Parathyroid adenoma (tissue), 2 donors: ENCODE results near the gene CACNG5.

ENCODE experiments used
- H2AFZ ChIP-seq: fragments of 300-600 bp; sonication (generic); one replicate; pipeline ENCODE4 v1.7.0; 2017; ENCODE audit warnings: antibody characterized with exemption, mild to moderate bottlenecking
- H3K27ac ChIP-seq: fragments of 300-600 bp; sonication (generic); one replicate; pipeline ENCODE4 v1.7.0; 2017
- H3K27me3 ChIP-seq: fragments of 300-600 bp; sonication (generic); one replicate; pipeline ENCODE4 v1.7.0; 2017; ENCODE audit warnings: low read length; ENCODE audit not compliant: control insufficient read depth, insufficient read depth
- H3K36me3 ChIP-seq: fragments of 300-600 bp; sonication (generic); one replicate; pipeline ENCODE4 v1.7.0; 2017; ENCODE audit warnings: low read length; ENCODE audit not compliant: control insufficient read depth, insufficient read depth
- H3K4me1 ChIP-seq: fragments of 300-600 bp; sonication (generic); one replicate; pipeline ENCODE4 v1.7.0; 2017; ENCODE audit warnings: control low read depth
- H3K4me2 ChIP-seq: fragments of 300-600 bp; sonication (generic); one replicate; pipeline ENCODE4 v1.7.0; 2017; ENCODE audit warnings: low read length
- H3K4me3 ChIP-seq: fragments of 300-600 bp; sonication (generic); one replicate; pipeline ENCODE4 v1.7.0; 2017; ENCODE audit warnings: low read depth, low read length
- H3K79me2 ChIP-seq: fragments of 300-600 bp; sonication (generic); one replicate; pipeline ENCODE4 v1.7.0; 2017; ENCODE audit warnings: control low read depth
- H3K9ac ChIP-seq: fragments of 300-600 bp; sonication (generic); one replicate; pipeline ENCODE4 v1.7.0; 2017; ENCODE audit warnings: mild to moderate bottlenecking
- H3K9me3 ChIP-seq: fragments of 300-600 bp; sonication (generic); one replicate; pipeline ENCODE4 v1.7.0; 2017; ENCODE audit warnings: low read length; ENCODE audit not compliant: control insufficient read depth
- TF ChIP-seq, protein P1 (sequence below): fragments of 300-600 bp; sonication (generic); IDR thresholded peaks from one replicate; pipeline ENCODE4 v1.7.0; 2017; ENCODE audit warnings: antibody characterized with exemption, mild to moderate bottlenecking
- donor health status: primary hyperparathyroidism.

The CACNG5 gene

DNA sequence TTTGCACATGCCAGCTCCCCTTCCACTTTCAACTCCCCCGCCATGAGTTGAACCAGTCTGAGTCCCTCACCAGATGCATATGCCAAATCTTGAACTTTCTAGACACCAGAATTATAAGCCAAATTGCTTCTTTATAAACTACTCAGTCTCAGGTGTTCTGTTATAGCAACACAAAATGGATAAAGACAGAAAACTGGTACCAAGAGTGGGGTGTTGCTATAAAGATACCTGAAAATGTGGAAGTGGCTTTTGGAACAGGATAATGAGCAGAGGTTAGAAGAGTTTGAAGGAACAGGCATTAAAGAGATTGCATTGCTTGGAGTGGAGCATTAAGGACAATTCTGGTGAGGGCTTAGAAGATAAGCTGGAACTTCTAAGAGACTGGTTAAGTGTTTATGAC is 17.2 kb upstream of the CACNG5 start:
- H3K4me3 ChIP-seq, result no peak overlapping the region

DNA sequence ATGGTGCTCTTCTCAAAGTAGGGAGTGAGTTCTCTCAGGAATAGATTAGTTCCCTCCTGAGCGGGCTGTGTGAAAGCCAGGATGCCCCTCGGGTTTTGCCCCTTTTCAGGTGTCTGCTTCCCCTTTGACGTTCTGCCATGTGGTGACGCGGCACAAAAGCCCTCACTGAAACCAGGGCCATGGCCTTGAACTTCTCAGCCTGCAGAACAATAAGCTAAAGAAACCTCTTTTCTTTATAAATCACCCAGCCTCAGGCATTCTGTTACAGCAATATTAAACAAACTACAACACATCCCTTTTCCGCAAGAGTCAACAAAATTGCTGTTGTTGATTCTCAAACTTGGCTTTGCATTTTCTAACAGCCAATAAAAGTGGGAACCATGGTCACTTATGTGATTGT is 15.5 kb upstream of the CACNG5 start:
- Histone ChIP-seq H3K27me3 (no peaks in the 10 kb centered on the region), H3K79me2 (no peaks in the 10 kb centered on the region), H3K9ac (no peak overlapping the region), H3K27ac (no peak overlapping the region), H3K9me3 (peaks cover 4% of the 10 kb centered on the region), H2AFZ (no peak overlapping the region), H3K4me2 (no peak overlapping the region), H3K4me1 (no peaks in the 10 kb centered on the region), H3K36me3 (no peaks in the 10 kb centered on the region), H3K4me3 (no peak overlapping the region)
- TF ChIP-seq, protein P1, sequence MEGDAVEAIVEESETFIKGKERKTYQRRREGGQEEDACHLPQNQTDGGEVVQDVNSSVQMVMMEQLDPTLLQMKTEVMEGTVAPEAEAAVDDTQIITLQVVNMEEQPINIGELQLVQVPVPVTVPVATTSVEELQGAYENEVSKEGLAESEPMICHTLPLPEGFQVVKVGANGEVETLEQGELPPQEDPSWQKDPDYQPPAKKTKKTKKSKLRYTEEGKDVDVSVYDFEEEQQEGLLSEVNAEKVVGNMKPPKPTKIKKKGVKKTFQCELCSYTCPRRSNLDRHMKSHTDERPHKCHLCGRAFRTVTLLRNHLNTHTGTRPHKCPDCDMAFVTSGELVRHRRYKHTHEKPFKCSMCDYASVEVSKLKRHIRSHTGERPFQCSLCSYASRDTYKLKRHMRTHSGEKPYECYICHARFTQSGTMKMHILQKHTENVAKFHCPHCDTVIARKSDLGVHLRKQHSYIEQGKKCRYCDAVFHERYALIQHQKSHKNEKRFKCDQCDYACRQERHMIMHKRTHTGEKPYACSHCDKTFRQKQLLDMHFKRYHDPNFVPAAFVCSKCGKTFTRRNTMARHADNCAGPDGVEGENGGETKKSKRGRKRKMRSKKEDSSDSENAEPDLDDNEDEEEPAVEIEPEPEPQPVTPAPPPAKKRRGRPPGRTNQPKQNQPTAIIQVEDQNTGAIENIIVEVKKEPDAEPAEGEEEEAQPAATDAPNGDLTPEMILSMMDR, result no peak

More for the DNA sequence above, 17.2 kb upstream of the CACNG5 start:
- H3K9me3 ChIP-seq, result peaks cover 4% of the 10 kb centered on the region
- no peaks in the 10 kb centered on the region for H3K27me3 ChIP-seq
- TF ChIP-seq, protein P1, result no peak
- H3K27ac ChIP-seq, result no peak overlapping the region
- H3K9ac ChIP-seq, result no peak overlapping the region
- no peak overlapping the region for H3K4me2 ChIP-seq
- no peaks in the 10 kb centered on the region for H3K4me1 ChIP-seq
- H3K79me2 ChIP-seq, result no peaks in the 10 kb centered on the region
- no peaks in the 10 kb centered on the region for H3K36me3 ChIP-seq
- no peak overlapping the region for H2AFZ ChIP-seq

DNA sequence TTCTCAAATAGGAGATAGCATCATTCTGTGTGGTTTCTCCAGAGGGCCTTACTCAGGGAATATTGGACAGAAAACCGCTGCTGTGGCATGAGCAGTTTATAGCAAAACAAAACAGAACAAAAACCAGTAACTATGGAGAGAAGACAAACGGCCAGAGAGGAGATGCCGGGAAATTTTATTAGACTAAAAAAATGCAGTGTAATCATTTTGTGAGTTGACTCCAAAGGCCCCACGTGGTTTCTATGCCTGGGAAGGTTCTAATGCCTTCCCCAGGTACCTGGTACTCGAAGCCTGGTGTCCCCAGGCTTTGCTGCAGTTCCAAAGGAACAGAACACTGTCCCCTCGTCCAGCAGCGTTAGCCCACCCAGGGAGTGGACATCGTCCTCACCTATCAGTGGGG is 12.9 kb upstream of the CACNG5 start:
- TF ChIP-seq, protein P1, result no peak
- Histone ChIP-seq H3K4me3 (no peak overlapping the region), H3K9me3 (peaks cover 4% of the 10 kb centered on the region)

DNA sequence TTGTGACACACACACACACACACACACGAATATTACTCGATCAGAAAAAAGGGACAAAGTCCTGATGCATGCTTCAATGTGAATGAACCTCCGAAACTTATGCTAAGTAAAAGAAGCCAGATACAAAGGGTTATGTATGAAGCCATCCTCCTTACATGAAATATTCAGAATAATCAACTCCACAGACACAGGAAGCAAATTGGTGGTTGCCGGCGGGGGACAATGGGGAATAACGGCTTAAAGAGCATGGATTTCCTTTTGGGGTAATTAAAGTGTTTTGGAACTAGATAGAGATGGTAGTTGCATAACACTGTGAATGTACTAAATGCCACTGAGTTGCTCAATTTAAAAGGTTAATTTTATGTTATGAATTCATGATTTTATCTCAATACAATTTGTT is 8.1 kb upstream of the CACNG5 start:
- H2AFZ ChIP-seq, result no peak overlapping the region
- H3K9ac ChIP-seq, result no peak overlapping the region
- H3K4me2 ChIP-seq, result no peak overlapping the region
- H3K4me1 ChIP-seq, result peaks cover 19% of the 10 kb centered on the region
- TF ChIP-seq, protein P1, result no peak
- H3K27ac ChIP-seq, result no peak overlapping the region
- H3K79me2 ChIP-seq, result no peaks in the 10 kb centered on the region
- H3K4me3 ChIP-seq, result no peak overlapping the region
- H3K9me3 ChIP-seq, result no peaks in the 10 kb centered on the region
- no peaks in the 10 kb centered on the region for H3K36me3 ChIP-seq
- no peaks in the 10 kb centered on the region for H3K27me3 ChIP-seq

More for the DNA sequence above, 12.9 kb upstream of the CACNG5 start:
- Histone ChIP-seq H3K9ac (no peak overlapping the region), H3K79me2 (no peaks in the 10 kb centered on the region), H3K27ac (no peak overlapping the region), H3K36me3 (no peaks in the 10 kb centered on the region), H3K27me3 (no peaks in the 10 kb centered on the region), H3K4me2 (no peak overlapping the region), H2AFZ (no peak overlapping the region), H3K4me1 (no peaks in the 10 kb centered on the region)

DNA sequence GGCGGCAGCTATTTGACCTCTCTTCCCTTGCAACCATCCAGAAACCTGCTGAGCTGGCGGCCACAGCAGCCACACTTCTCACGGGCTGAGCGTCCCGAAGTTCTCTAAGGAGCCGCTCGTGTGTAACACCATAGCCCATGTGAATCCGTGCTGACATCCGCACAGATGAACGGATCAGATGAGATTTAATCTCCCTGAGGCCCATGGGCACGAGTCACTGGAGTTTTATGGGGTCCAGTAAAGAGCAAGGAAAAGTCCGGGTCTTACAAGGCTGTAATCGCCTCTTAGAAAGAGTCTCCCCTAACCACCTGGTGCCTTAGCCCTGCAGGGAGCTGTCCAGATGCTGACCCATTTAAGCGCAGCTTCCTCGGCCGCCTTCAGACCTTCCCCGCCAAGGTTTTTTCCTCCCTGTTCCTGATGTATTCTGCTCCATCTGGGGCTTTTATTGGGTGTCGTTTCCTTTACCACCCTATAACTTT is 5.5 kb upstream of the CACNG5 start:
- H3K4me3 ChIP-seq, result no peak overlapping the region
- peak overlapping the region; percentile 90 for H3K27ac ChIP-seq
- H2AFZ ChIP-seq, result peak overlapping the region; percentile 86
- no peaks in the 10 kb centered on the region for H3K27me3 ChIP-seq
- no peaks in the 10 kb centered on the region for H3K79me2 ChIP-seq
- no peaks in the 10 kb centered on the region for H3K9me3 ChIP-seq
- peak overlapping the region; percentile 49 for H3K4me2 ChIP-seq
- no peak overlapping the region for H3K9ac ChIP-seq
- TF ChIP-seq, protein P1, result no peak
- H3K4me1 ChIP-seq, result peaks cover 19% of the 10 kb centered on the region
- H3K36me3 ChIP-seq, result no peaks in the 10 kb centered on the region
